Endothelial cell of umbilical vein (primary cell): Measurements from ENCODE around the gene PPP1R3D. TPM values are rescaled to one million over a fixed set of nuclear protein-coding genes. Genes with fewer than 3 reads are reported as not detected.

Experiments used
- BruUV-seq: library from RNA; stranded (reverse); fragments of 400-500 nt; replicated peaks from 2 replicates; lab custom pipeline; 2021; lab: Mats Ljungman, UMichigan
- CTCF ChIA-PET: fragments of 300-600, 350-600 bp; sonication (Branson Sonifier 250); formaldehyde crosslinking; loops from one replicate; lab custom pipeline; 2021; ENCODE audit warnings: antibody characterized with exemption, inconsistent platforms; lab: Charles Lee
- POLR2A ChIA-PET: fragments of 300-600, 350-600 bp; sonication (Branson Sonifier 250); formaldehyde crosslinking; loops from one replicate; lab custom pipeline; 2021; ENCODE audit warnings: antibody characterized with exemption, inconsistent platforms; lab: Charles Lee
- DNase-seq: peaks from one replicate; pipeline ENCODE4 v3.0.0-alpha.2; 2011; ENCODE audit warnings: low read depth, low spot score
- FAIRE-seq: peaks from 2 replicates; lab custom pipeline; 2011; peaks lifted over from hg19 to GRCh38; lab: Jason Lieb, UNC
- H2AFZ ChIP-seq: 2 replicates; pipeline ENCODE4 v1.6.0; 2012; ENCODE audit warnings: low read depth, low read length, control low read depth, inconsistent platforms
- H3K27ac ChIP-seq: 2 replicates; pipeline ENCODE4 v1.5.1; 2011; ENCODE audit warnings: low read depth, mild to moderate bottlenecking, control low read depth, low read length, moderate library complexity; ENCODE audit not compliant: insufficient read depth
- H3K27me3 ChIP-seq, 2 experiments: 2 replicates each; pipeline versions ENCODE4 v1.6.0 to v1.6.1; 2011; ENCODE audit warnings: low read length in 2 of 2, mixed read lengths in 1 of 2; ENCODE audit not compliant: control insufficient read depth in 2 of 2, insufficient read depth in 2 of 2
- H3K36me3 ChIP-seq, 2 experiments: 2 replicates in 1 of 2; 3 replicates in 1 of 2; pipeline ENCODE4 v1.5.1; 2011; ENCODE audit warnings: low read length in 2 of 2, mild to moderate bottlenecking in 1 of 2, moderate library complexity in 1 of 2; ENCODE audit not compliant: control insufficient read depth in 2 of 2, insufficient read depth in 2 of 2; ENCODE audit errors: extremely low read depth in 1 of 2
- H3K4me1 ChIP-seq: 3 replicates; pipeline ENCODE4 v1.5.1; 2011; ENCODE audit warnings: mild to moderate bottlenecking, low read length; ENCODE audit not compliant: control insufficient read depth, insufficient read depth; ENCODE audit errors: extremely low read depth
- H3K4me2 ChIP-seq: 2 replicates; pipeline ENCODE4 v1.6.1; 2011; ENCODE audit warnings: low read length, control low read depth, mixed read lengths; ENCODE audit not compliant: insufficient read depth
- H3K4me3 ChIP-seq, 3 experiments: fragments of 200-600 bp in 1 of 3; sonication (generic), shearing (Covaris generic) in 1 of 3; replicated peaks in 1 of 3; 2 replicates each; pipeline ENCODE4 v1.5.1; 2011 to 2016; ENCODE audit warnings: control low read depth in 3 of 3, low read length in 3 of 3, mild to moderate bottlenecking in 2 of 3, inconsistent platforms in 1 of 3, low read depth in 1 of 3, moderate library complexity in 1 of 3; ENCODE audit not compliant: insufficient read depth in 1 of 3
- H3K79me2 ChIP-seq: 2 replicates; pipeline ENCODE4 v1.6.0; 2012; ENCODE audit warnings: low read length, inconsistent platforms; ENCODE audit not compliant: control insufficient read depth, insufficient read depth
- H3K9ac ChIP-seq: replicated peaks from 2 replicates; pipeline ENCODE3; 2011; ENCODE audit warnings: low read length, control low read depth; ENCODE audit not compliant: insufficient read depth; ENCODE audit errors: extremely low read depth
- H3K9me1 ChIP-seq: replicated peaks from 3 replicates; pipeline ENCODE4 v1.6.0; 2011; ENCODE audit warnings: mild to moderate bottlenecking, low read length; ENCODE audit not compliant: control insufficient read depth, insufficient read depth; ENCODE audit errors: extremely low read depth
- H3K9me3 ChIP-seq: replicated peaks from 2 replicates; pipeline ENCODE4 v1.5.1; 2012; ENCODE audit warnings: low read length, inconsistent platforms; ENCODE audit not compliant: control insufficient read depth, insufficient read depth
- H4K20me1 ChIP-seq: replicated peaks from 2 replicates; pipeline ENCODE3; 2011; ENCODE audit warnings: mild to moderate bottlenecking, low read length; ENCODE audit not compliant: control insufficient read depth, insufficient read depth; ENCODE audit errors: extremely low read depth
- CTCF ChIP-seq, 2 donors: IDR thresholded peaks; 1 replicate in 1 of 2; 2 replicates in 1 of 2; pipeline ENCODE4 v1.5.1; 2011; ENCODE audit warnings: low read length in 2 of 2, mild to moderate bottlenecking in 2 of 2, moderate library complexity in 2 of 2, control low read depth in 1 of 2, inconsistent platforms in 1 of 2, low read depth in 1 of 2; ENCODE audit not compliant: insufficient read depth in 1 of 2; ENCODE audit errors: extremely low read depth in 1 of 2
- EZH2 ChIP-seq: IDR thresholded peaks from 2 replicates; pipeline ENCODE4 v1.6.1; 2012; ENCODE audit warnings: borderline replicate concordance, low read depth, mild to moderate bottlenecking, moderate library complexity, low read length, inconsistent platforms; ENCODE audit not compliant: severe bottlenecking
- FOS ChIP-seq: IDR thresholded peaks from 2 replicates; pipeline ENCODE4 v1.6.1; 2011; ENCODE audit warnings: mild to moderate bottlenecking, low read length, moderate library complexity, borderline replicate concordance; ENCODE audit not compliant: insufficient read depth
- GATA2 ChIP-seq: IDR thresholded peaks from 2 replicates; pipeline ENCODE4 v1.7.0; 2011; ENCODE audit warnings: low read depth, mild to moderate bottlenecking, moderate library complexity, mixed read lengths, low read length; ENCODE audit not compliant: insufficient read length, insufficient read depth
- JUN ChIP-seq: IDR thresholded peaks from 2 replicates; pipeline ENCODE4 v1.6.1; 2011; ENCODE audit warnings: borderline replicate concordance, low read depth; ENCODE audit not compliant: insufficient read length, insufficient read depth
- MAX ChIP-seq: IDR thresholded peaks from 2 replicates; pipeline ENCODE4 v1.6.1; 2011; ENCODE audit not compliant: insufficient read depth, insufficient read length
- MYC ChIP-seq: IDR thresholded peaks from one replicate; pipeline ENCODE4 v1.6.1; 2011; ENCODE audit warnings: mild to moderate bottlenecking, low read depth, low read length
- POLR2A ChIP-seq: IDR thresholded peaks from 2 replicates; pipeline ENCODE4 v1.6.1; 2012; ENCODE audit warnings: low read depth, mild to moderate bottlenecking, control low read depth, low read length
- POLR2AphosphoS5 ChIP-seq: IDR thresholded peaks from 2 replicates; pipeline ENCODE4 v1.6.1; 2012; ENCODE audit warnings: low read depth, mild to moderate bottlenecking, control low read depth, low read length, moderate library complexity; ENCODE audit not compliant: insufficient read depth
- dilution Hi-C: fragments of 300-500 bp; cut with MboI; formaldehyde crosslinking; loops from one replicate; pipeline ENCODE4 v1.15.0; 2019; ENCODE audit warnings: low sequenced_read_pairs; ENCODE audit not compliant: extremely low pct_ligation_motif_present
- intact Hi-C: fragments of 100-400 bp; cut with micrococcal nuclease; formaldehyde crosslinking; loops from one replicate; pipeline ENCODE4 v1.10.0; 2022
- polyA plus RNA-seq, 4 experiments: library from polyadenylated mRNA; depleted of rRNA in 3 of 4; stranded (reverse) in 3 of 4; unstranded in 1 of 4; fragments of >200 nt; gene quantifications; 2 replicates each; pipeline versions ENCODE4 v1.2.1 to v1.2.3, GENCODE V29; 2011 to 2012; ENCODE audit warnings: missing spikeins in 1 of 4
- total RNA-seq: library from RNA; stranded (reverse); gene quantifications from 2 replicates; pipeline ENCODE4 v1.2.3, GENCODE V29; 2021

The PPP1R3D gene
- total and polyA plus RNA-seq, 2 donors (not counting 3 experiments of a cell fraction or from before 2014, with no cell fraction given): 1.7 to 5.2 TPM

- Histone ChIP-seq H4K20me1 (no peaks in the 10 kb centered on the region), H3K36me3 (no peaks in the 10 kb centered on the region), H3K9me3 (no peaks in the 10 kb centered on the region), H3K27ac (no peak overlapping the region), H3K9ac (no peak overlapping the region), H2AFZ (no peak overlapping the region), H3K9me1 (no peaks in the 10 kb centered on the region), H3K27me3 (no peaks in the 10 kb centered on the region), H3K79me2 (no peaks in the 10 kb centered on the region), H3K4me3 (no peak overlapping the region), H3K4me1 (no peaks in the 10 kb centered on the region), H3K4me2 (no peak overlapping the region)
- intact Hi-C loops (no loop called here), dilution Hi-C loops (no loop called here)
- no TSS peak for BruUV-seq
- DNase-seq (no peak), FAIRE-seq (no peak)
- ChIA-PET POLR2A (no interaction called here), CTCF (no interaction called here)
- no peak for TF ChIP-seq MYC
- no peak for TF ChIP-seq MAX
- no peak for TF ChIP-seq JUN
- TF ChIP-seq EZH2: no peak
- TF ChIP-seq FOS: no peak
- TF ChIP-seq POLR2A: no peak
- no peak for TF ChIP-seq POLR2AphosphoS5
- no peak for TF ChIP-seq GATA2
- TF ChIP-seq CTCF (IDR thresholded peaks at IDR 0.05; ENCODE audit: extremely low read depth in 1 of 2, insufficient read depth in 1 of 2, low read depth in 1 of 2, low read length in 2 of 2): no peak
Measured at GRCh38 chr20:59984541-59984940, 44.4 kb upstream of the PPP1R3D start.
